Loucy (cell line): ENCODE data around the gene PERCC1.

Source experiments
- H2AFZ ChIP-seq: fragments of 200-600 bp; sonication (generic); 2 replicates; pipeline ENCODE4 v1.6.0; 2016; ENCODE audit warnings: antibody characterized with exemption, mild to moderate bottlenecking, low read length, moderate library complexity
- H3F3A ChIP-seq: fragments of 200-600 bp; 2 replicates; pipeline ENCODE4 v1.6.0; 2016; ENCODE audit warnings: antibody characterized with exemption, low read depth, mild to moderate bottlenecking
- H3K27me3 ChIP-seq: fragments of 200-600 bp; sonication (generic); 2 replicates; pipeline ENCODE4 v1.6.1; 2014; ENCODE audit warnings: low read length, mild to moderate bottlenecking; ENCODE audit not compliant: insufficient read depth, poor library complexity, severe bottlenecking
- H3K36me3 ChIP-seq: fragments of 200-600 bp; sonication (generic); 2 replicates; pipeline ENCODE4 v1.6.1; 2016; ENCODE audit warnings: low read length; ENCODE audit not compliant: insufficient read depth
- H3K4me1 ChIP-seq: fragments of 200-600 bp; sonication (generic); 2 replicates; pipeline ENCODE4 v1.5.1; 2014; ENCODE audit warnings: low read length, mild to moderate bottlenecking; ENCODE audit not compliant: insufficient read depth, poor library complexity, severe bottlenecking
- H3K4me2 ChIP-seq: fragments of 200-600 bp; sonication (generic); 2 replicates; pipeline ENCODE4 v1.6.0; 2014; ENCODE audit warnings: antibody characterized with exemption, low read length, low read depth, mild to moderate bottlenecking; ENCODE audit not compliant: poor library complexity, severe bottlenecking
- H3K4me3 ChIP-seq: fragments of 200-600 bp; sonication (generic); 2 replicates; pipeline ENCODE4 v1.5.1; 2014; ENCODE audit warnings: low read length, mild to moderate bottlenecking, mixed read lengths; ENCODE audit not compliant: poor library complexity, severe bottlenecking
- H3K79me2 ChIP-seq: fragments of 200-600 bp; sonication (generic); 2 replicates; pipeline ENCODE4 v1.6.1; 2014; ENCODE audit warnings: low read length; ENCODE audit not compliant: insufficient read depth
- H3K9ac ChIP-seq: fragments of 200-600 bp; sonication (generic); 2 replicates; pipeline ENCODE4 v1.6.0; 2014; ENCODE audit warnings: mild to moderate bottlenecking, low read depth, low read length, moderate library complexity; ENCODE audit not compliant: poor library complexity, severe bottlenecking
- H3K9me2 ChIP-seq: fragments of 200-600 bp; sonication (generic); replicated peaks from 2 replicates; pipeline ENCODE4 v1.6.1; 2016; ENCODE audit warnings: low read depth, low read length, mixed read lengths
- H3K9me3 ChIP-seq: fragments of 200-600 bp; sonication (generic); 2 replicates; pipeline ENCODE4 v1.6.1; 2014; ENCODE audit warnings: mild to moderate bottlenecking, antibody characterized with exemption, low read length, low read depth; ENCODE audit not compliant: insufficient read depth
- H4K20me1 ChIP-seq: fragments of 200-600 bp; sonication (generic); 2 replicates; pipeline ENCODE4 v1.6.0; 2014; ENCODE audit warnings: antibody characterized with exemption, low read length, mild to moderate bottlenecking; ENCODE audit not compliant: insufficient read depth, poor library complexity, severe bottlenecking
- CTCF ChIP-seq: fragments of 200-600 bp; sonication (generic); conservative IDR thresholded peaks from 2 replicates; pipeline ENCODE4 v1.5.1; 2014; ENCODE audit warnings: mild to moderate bottlenecking, antibody characterized with exemption, low read length
- EZH2phosphoT487 ChIP-seq: fragments of 200-600 bp; IDR thresholded peaks from 2 replicates; pipeline ENCODE4 v1.6.1; 2018; ENCODE audit warnings: antibody characterized with exemption, mild to moderate bottlenecking, moderate library complexity, borderline replicate concordance

PERCC1 gene

GRCh38 chr16:1436731-1437355, 6.0 kb downstream of the PERCC1 start:
- Histone ChIP-seq H3K4me3 (no peak overlapping the region), H2AFZ (no peak overlapping the region), H3F3A (no peaks in the 10 kb centered on the region), H3K79me2 (no peaks in the 10 kb centered on the region), H3K4me1 (no peaks in the 10 kb centered on the region), H3K27me3 (no peaks in the 10 kb centered on the region), H4K20me1 (no peaks in the 10 kb centered on the region), H3K9ac (no peak overlapping the region), H3K4me2 (no peak overlapping the region), H3K36me3 (no peaks in the 10 kb centered on the region), H3K9me3 (no peaks in the 10 kb centered on the region), H3K9me2 (no peaks in the 10 kb centered on the region)
- TF ChIP-seq CTCF = no peak
- TF ChIP-seq EZH2phosphoT487 = no peak

GRCh38 chr16:1437606-1438005, 6.7 kb downstream of the PERCC1 start:
- no peaks in the 10 kb centered on the region for H3K9me3 ChIP-seq
- no peak overlapping the region for H3K4me2 ChIP-seq
- no peak overlapping the region for H3K4me3 ChIP-seq
- H3F3A ChIP-seq = no peaks in the 10 kb centered on the region
- no peak overlapping the region for H2AFZ ChIP-seq
- H3K9ac ChIP-seq = no peak overlapping the region
- no peaks in the 10 kb centered on the region for H3K36me3 ChIP-seq
- H3K79me2 ChIP-seq = no peaks in the 10 kb centered on the region
- H4K20me1 ChIP-seq = no peaks in the 10 kb centered on the region
- no peaks in the 10 kb centered on the region for H3K4me1 ChIP-seq
- TF ChIP-seq EZH2phosphoT487 (no peak), CTCF (no peak)
- no peaks in the 10 kb centered on the region for H3K9me2 ChIP-seq
- no peaks in the 10 kb centered on the region for H3K27me3 ChIP-seq

GRCh38 chr16:1438229-1439057, 7.6 kb downstream of the PERCC1 start:
- H2AFZ ChIP-seq = no peak overlapping the region
- no peaks in the 10 kb centered on the region for H4K20me1 ChIP-seq
- no peak overlapping the region for H3K4me2 ChIP-seq
- no peaks in the 10 kb centered on the region for H3K79me2 ChIP-seq
- no peaks in the 10 kb centered on the region for H3K9me3 ChIP-seq
- no peak for TF ChIP-seq EZH2phosphoT487
- no peak for TF ChIP-seq CTCF
- no peak overlapping the region for H3K9ac ChIP-seq
- no peak overlapping the region for H3K4me3 ChIP-seq
- H3K36me3 ChIP-seq = no peaks in the 10 kb centered on the region
- H3K27me3 ChIP-seq = no peaks in the 10 kb centered on the region
- H3K9me2 ChIP-seq = no peaks in the 10 kb centered on the region
- H3K4me1 ChIP-seq = no peaks in the 10 kb centered on the region
- H3F3A ChIP-seq = no peaks in the 10 kb centered on the region
